Activated CD4-positive, alpha-beta T cell treated with anti-CD3 and anti-CD28 coated beads for 4 hours (primary cell): ENCODE results near the gene SGF29.
"Not testable (repeated sequence)": the region's sequence is repeated elsewhere in the genome, so short reads cannot be mapped to it uniquely, and the experiment has no call there.

ENCODE experiments used
- DNase-seq, 2 donors: peaks; one replicate each; pipeline ENCODE4 v3.0.0-alpha.2; 2020

Gene SGF29

DNA sequence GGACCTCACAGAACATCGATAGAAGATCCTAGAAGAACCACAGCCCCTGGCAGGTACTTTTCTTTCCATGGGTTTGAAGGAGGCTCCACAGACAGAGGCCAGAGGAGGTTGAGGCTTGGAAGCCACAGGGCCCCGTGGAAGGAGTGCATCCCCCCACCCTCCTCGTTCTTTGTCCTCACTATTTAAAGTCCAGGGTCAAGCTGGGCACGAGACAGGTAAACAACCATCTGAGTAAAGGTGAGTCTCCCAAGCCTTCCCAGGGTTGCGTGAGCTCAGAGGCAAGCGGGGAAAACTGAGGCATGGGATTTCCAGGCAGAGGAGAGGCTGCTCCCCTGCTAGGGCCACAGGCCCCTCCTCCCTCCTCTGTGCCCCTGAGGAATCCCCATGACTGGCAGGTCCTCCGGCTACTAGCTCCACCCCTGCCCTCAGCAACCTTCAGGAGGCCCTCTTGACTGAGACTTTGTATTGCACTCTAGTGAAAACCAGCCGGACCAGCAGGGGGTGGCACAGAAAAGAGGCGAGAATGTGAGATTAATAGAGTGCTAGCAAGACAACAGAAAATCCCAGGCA lies 44.1 kb downstream of the SGF29 start:
- no peak for DNase-seq

DNA sequence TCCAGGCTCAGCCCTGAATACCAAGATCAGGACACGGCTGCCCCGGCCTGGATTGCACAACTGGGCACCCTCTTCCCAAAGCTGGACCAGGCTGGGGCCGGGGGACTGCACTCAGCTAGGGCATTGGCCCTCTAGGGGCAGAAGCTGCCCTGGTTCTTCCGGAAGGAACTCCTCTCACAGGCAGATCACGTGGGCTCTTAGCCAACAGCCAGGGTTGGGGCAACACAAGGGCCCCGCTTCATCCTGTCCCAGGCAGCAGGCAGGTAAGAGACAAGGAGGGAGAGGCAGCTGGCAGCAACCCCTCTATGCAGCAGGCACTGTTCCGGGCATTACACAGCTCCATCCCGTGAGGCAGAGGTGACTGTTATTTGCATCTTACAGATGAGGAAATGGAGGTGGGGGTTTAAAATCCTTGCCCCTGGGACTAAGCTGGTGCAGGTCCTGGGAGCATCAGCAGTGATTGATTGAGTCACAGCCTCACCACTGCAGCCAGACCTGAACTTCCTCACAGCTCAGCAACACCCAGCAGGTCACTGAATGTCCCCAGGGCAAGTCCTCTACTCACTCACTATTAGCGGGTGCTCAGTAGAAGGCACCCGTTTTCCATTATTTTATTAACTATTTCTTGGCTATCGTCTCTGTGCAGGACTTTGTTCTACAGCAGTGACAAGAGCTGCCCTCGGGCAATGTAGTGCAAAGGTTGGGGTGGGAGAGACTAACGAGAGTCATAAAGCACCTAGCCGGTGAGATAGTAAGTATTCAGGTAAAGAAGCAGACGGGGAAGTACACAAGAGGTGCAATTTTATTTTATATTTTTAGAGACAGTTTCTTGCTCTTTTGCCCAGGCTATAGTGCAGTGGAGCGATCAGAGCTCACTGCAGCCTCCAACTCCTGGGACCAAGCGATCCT lies 45.9 kb downstream of the SGF29 start:
- not testable (repeated sequence) for DNase-seq

- DNase-seq, result not testable (repeated sequence)
Observed at GRCh38 chr16:28600965-28601364, 47.2 kb downstream of the SGF29 start.

DNA sequence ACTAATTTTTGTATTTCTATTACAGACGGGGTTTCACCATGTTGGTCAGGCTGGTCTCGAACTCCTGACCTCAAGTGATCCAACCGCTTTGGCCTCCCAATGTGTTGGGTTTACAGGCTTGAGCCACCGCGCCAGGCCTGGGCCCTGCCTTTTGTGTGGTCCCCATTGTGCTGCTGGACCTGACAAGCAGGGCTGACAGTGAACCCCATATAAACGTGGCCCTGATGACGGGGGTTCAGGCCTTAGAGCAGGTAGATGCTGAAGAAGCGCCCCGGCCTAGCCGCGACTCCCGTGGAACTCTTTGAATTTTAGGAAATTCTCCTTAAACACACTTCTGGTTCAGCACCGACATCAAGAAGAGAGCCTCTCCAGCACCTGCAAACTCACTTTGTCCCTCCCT lies 47.9 kb downstream of the SGF29 start:
- not testable (repeated sequence) for DNase-seq

DNA sequence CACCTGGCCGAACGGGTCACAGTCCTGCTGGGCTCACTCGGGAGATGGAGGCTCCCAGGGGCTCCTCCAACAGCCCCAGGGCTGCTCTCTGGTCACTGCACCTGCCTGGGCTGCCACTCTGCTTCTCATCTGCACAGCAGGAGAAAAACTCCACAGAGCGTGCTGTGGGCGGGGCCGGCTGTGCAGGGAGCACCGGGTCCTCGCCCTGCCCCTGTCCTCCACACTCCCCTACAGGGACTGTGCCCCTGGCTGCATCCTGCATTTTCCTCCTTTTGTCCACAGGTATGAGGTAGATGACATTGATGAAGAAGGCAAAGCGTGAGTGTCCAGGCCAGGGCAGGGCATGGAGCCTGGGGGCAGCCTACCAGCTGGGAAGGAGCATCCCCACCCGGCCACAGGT lies 48.3 kb downstream of the SGF29 start:
- not testable (repeated sequence) for DNase-seq

GRCh38 chr16:28602529-28602928 lies 48.8 kb downstream of the SGF29 start:
- DNase-seq, result no peak

GRCh38 chr16:28603381-28604185 lies 49.9 kb downstream of the SGF29 start:
- DNase-seq, result no peak

- DNase-seq, result no peak
Observed at GRCh38 chr16:28604186-28604565, 50.5 kb downstream of the SGF29 start.

DNA sequence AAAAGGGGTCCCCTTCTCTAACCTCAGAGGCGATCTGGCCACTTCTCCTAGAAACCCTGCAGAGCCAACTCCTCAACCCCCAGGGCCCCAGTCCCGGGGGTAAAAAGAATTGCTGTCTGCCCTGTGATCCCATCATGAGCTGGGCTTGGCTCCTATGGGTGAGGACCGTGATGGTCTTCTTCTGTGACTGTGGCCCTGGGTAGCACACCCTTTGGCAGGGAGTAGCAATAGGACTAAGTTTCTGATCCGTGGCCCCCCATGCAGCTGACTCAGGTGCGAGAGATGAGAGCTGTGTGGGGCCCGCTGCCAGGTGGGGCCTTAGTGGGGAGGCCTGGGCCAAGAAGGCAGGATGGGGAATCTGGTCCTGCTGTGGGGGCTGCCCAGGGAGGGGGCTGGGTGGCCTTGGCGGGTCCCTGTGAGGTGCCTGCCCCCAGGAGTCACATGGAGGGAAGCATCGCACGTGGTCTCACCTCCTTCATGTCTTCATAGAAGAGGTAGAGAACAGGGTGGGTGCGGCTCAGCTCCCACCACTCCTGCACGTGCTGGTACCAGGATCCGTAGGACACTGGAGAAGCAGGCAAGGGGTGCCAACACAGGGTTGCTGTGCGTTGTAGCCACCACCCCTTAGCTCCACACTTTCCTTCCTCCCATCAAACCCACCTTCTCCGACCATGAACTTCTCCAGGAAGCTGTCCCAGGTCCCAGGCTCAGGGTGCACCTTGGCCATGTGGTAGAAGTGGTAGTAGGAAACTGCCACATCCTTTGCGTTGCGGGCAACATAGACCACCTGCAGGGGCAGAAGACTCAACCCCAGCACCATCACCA lies 52.8 kb downstream of the SGF29 start:
- no peak for DNase-seq

DNA sequence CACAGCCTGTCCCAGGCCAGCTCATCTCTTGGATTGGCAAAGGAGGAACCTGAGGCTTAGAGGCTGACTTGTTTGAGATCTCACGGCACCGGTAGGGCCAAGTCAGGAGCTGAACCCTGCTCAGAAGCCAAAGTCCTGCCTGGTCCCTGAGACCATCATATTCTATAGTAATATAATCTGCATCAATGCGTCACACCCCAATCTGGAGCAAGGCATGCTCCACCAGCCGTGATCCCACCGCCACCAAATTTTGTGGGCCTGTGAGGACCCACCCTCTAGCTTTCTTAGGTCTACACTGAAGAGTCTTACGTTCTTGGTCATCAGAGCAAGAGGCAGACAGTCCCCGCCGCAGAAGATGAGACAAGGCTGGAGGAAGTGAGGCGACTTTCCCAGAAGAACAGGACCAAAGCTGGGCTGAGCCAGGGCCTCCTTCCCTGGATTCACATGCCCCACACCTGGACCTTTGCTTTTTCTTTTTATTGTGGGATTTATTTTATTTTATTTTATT lies 53.5 kb downstream of the SGF29 start:
- DNase-seq, result no peak

DNA sequence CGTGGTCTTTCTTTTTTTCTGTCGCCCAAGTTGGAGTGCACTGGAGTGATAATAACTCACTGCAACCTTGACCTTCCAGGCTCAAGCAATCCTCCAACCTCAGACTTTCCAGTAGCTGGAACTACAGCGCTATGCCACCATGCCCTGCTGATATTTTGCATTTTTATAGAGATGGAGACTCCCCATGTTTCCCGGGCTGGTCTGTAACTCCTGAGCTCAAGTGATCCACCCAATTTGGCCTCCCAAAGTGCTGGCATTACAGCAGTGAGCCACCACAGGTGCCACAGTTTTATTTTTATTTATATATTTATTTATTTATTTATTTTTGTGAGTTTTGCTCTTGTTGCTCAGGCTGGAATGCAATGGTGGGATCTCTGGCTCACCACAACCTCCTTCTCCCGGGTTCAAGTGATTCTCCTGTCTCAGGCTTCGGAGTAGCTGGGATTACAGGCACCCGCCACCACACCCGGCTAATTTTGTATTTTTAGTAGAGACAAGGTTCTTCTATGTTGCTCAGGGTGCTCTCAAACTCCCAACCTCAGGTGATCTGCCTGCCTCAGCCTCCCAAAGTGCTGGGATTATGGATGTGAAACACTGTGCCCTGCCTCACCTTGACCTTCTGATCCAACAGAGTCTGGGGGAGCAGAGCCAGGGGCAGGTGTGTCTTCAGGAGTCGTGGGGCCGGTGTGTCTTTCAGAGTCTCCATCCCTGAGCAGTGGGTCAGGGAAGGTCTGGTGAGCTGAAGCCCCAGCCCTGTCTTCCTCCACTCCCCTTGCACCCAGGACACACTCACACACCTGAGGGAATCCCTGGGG lies 54.2 kb downstream of the SGF29 start:
- DNase-seq, result not testable (repeated sequence)

DNA sequence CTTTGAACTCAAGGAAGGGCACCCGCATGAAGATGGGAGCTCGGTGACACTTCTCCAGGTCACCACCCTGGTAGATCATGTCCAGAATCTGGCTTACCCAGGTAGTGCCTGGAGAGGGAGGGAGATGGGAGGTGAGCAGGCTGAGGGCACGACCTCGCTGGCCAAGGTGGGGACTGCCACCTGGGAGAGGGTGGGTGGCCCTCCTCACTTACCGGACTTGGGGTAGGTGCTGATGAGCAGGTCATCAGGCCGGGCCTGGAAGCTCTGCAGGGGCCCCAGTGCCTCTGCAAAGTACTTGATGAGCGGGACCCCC lies 54.7 kb downstream of the SGF29 start:
- DNase-seq, result not testable (repeated sequence)

GRCh38 chr16:28608867-28609596 lies 55.3 kb downstream of the SGF29 start:
- not testable (repeated sequence) for DNase-seq

DNA sequence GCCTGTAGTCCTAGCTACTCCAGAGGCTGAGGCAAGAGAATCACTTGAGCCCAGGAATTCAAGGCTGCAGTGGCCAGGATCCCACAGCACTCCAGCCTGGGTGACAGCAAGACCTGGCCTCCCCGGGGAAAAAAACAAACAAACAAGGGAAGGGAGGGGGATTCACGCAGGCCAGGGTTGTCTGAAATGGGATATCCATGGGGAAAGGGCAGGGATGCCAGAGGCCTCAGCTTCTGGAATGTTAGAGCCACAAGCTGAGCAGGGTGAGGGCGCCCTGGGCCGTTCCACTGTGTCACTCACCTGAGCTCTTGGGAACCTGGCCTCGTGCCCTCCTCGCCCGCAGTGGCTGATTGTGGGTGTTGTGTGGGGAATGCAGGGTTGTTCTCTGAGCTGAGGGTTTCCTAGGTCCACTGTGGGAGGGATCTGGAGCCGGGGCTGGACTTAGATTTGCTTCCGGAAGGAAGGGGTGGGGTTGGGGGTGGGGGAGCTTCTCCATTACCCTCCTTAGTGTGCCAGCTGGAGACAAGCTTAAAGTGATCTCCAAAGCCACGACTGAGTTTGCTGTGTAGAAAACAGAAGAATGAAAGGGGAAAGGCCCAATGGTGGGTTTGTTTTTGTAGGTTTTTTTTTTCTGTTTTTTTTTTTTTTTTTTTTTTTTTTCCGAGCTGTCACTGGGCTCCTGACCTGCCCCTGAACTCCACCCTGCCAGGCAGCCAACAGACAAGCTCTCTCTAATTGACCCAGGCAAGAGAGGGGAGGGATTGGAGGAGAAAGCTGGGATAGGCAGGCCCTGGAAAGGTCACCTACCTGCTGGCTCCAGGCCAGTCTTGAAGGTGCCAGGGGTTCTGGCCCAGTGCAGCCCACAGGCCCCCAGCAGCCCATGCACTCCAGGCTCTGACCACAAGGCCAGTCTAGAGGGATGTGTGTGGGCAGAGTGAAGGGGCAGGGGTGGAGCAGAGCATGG lies 56.2 kb downstream of the SGF29 start, which contains the start of gene SULT1A1:
SULT1A1 (minus strand) TSS at position 414 of the 964 bp plus-strand sequence. CDS start 1,189 bp downstream, outside the sequence.
- DNase-seq, result no peak

DNA sequence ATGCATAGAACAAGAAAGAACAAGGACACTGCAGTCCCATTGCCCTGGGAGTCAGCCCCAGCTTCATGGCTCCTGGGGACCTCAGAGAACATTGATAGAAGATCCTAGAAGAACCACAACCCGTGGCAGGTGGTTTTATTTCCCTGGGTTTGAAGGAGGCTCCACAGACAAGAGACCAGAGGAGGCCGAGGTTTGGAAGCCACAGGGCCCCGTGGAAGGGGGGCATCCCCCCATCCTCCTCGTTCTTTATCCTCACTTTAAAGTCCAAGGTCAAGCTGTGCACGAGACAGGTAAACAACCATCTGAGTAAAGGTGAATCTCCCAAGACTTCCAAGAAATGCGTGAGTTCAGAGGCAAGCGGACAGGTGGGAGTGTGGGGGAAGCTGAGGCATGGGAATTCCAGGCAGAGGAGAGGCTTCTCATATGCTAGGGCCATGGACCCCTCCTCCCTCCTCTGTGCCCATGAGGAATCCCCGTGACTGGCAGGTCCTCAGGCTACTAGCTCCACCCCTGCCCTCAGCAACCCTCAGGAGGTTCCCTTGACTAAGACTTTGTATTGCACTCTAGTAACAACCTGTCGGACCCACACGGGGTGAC lies 57.0 kb downstream of the SGF29 start:
- DNase-seq, result no peak

DNA sequence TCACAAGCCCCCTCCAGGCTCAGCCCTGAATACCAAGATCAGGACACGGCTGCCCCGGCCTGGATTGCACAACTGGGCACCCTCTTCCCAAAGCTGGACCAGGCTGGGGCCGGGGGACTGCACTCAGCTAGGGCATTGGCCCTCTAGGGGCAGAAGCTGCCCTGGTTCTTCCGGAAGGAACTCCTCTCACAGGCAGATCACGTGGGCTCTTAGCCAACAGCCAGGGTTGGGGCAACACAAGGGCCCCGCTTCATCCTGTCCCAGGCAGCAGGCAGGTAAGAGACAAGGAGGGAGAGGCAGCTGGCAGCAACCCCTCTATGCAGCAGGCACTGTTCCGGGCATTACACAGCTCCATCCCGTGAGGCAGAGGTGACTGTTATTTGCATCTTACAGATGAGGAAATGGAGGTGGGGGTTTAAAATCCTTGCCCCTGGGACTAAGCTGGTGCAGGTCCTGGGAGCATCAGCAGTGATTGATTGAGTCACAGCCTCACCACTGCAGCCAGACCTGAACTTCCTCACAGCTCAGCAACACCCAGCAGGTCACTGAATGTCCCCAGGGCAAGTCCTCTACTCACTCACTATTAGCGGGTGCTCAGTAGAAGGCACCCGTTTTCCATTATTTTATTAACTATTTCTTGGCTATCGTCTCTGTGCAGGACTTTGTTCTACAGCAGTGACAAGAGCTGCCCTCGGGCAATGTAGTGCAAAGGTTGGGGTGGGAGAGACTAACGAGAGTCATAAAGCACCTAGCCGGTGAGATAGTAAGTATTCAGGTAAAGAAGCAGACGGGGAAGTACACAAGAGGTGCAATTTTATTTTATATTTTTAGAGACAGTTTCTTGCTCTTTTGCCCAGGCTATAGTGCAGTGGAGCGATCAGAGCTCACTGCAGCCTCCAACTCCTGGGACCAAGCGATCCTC lies 58.9 kb downstream of the SGF29 start:
- not testable (repeated sequence) for DNase-seq

- not testable (repeated sequence) for DNase-seq
Observed at GRCh38 chr16:28613912-28614311, 60.2 kb downstream of the SGF29 start.

- not testable (repeated sequence) for DNase-seq
Observed at GRCh38 chr16:28614561-28614960, 60.8 kb downstream of the SGF29 start.
